AG04450 (cell line): ENCODE data around the gene ADH4. TPM values are rescaled to one million over a fixed set of nuclear protein-coding genes. Genes with fewer than 3 reads are reported as not detected.

Source experiments
- CTCF ChIA-PET: fragments of 300-600, 350-600 bp; formaldehyde crosslinking; extraction: SDS; loops from one replicate; lab custom pipeline; 2022; ENCODE audit warnings: antibody characterized with exemption, inconsistent platforms; lab: Charles Lee
- POLR2A ChIA-PET: fragments of 350-600 bp; formaldehyde crosslinking; extraction: SDS; loops from one replicate; lab custom pipeline; 2021; ENCODE audit warnings: antibody characterized with exemption, inconsistent platforms; lab: Yijun Ruan, JAX
- DNase-seq: peaks from one replicate; pipeline ENCODE4 v3.0.0-alpha.2; 2011; ENCODE audit warnings: low read depth, low spot score
- H3K27ac ChIP-seq: one replicate; pipeline ENCODE4 v1.5.1; 2012; ENCODE audit warnings: low read depth, low read length, control low read depth
- H3K27me3 ChIP-seq: one replicate; pipeline ENCODE4 v1.6.0; 2012; ENCODE audit warnings: low read length; ENCODE audit not compliant: control insufficient read depth, insufficient read depth
- H3K4me3 ChIP-seq: 2 replicates; pipeline ENCODE4 v1.5.1; 2011; ENCODE audit warnings: mild to moderate bottlenecking, low read depth, low read length, control low read depth
- H3K9me3 ChIP-seq: 2 replicates; pipeline ENCODE4 v1.5.1; 2012; ENCODE audit warnings: low read length; ENCODE audit not compliant: control insufficient read depth, insufficient read depth
- CTCF ChIP-seq: IDR thresholded peaks from 2 replicates; pipeline ENCODE4 v1.5.1; 2011; ENCODE audit warnings: low read depth, low read length, control low read depth, inconsistent platforms
- polyA plus RNA-seq: library from polyadenylated mRNA; depleted of rRNA; stranded (reverse); fragments of >200 nt; gene quantifications from 2 replicates; pipeline ENCODE4 v1.2.3, GENCODE V29; 2011

Gene ADH4
- polyA plus RNA-seq, 1 experiment: not detected

- no peak overlapping the region for H3K27ac ChIP-seq
- ChIA-PET POLR2A (no interaction called here), CTCF (no interaction called here)
- no peak overlapping the region for H3K4me3 ChIP-seq
- no peak for TF ChIP-seq CTCF
- H3K27me3 ChIP-seq: no peaks in the 10 kb centered on the region
- H3K9me3 ChIP-seq: no peaks in the 10 kb centered on the region
- no peak for DNase-seq
Measured at GRCh38 chr4:99136329-99136728, 7.8 kb downstream of the ADH4 start.

- no peaks in the 10 kb centered on the region for H3K9me3 ChIP-seq
- no peaks in the 10 kb centered on the region for H3K27me3 ChIP-seq
- no peak overlapping the region for H3K4me3 ChIP-seq
- ChIA-PET CTCF (no interaction called here), POLR2A (no interaction called here)
- no peak for DNase-seq
- no peak for TF ChIP-seq CTCF
- no peak overlapping the region for H3K27ac ChIP-seq
Measured at GRCh38 chr4:99135541-99136162, 8.4 kb downstream of the ADH4 start.

- CTCF ChIA-PET: interaction anchor here (1.0 to 1.1 kb wide), 2 partner anchors 11 to 329 kb away, joined by 3 read pairs; no protein-coding TSS in a partner anchor
- DNase-seq: no peak
- Histone ChIP-seq H3K4me3 (no peak overlapping the region), H3K9me3 (no peaks in the 10 kb centered on the region), H3K27me3 (no peaks in the 10 kb centered on the region), H3K27ac (no peak overlapping the region)
- no peak for TF ChIP-seq CTCF
- POLR2A ChIA-PET: no interaction called here
Measured at GRCh38 chr4:99134586-99134985, 9.5 kb downstream of the ADH4 start.

GRCh38 chr4:99131378-99131777 lies 12.7 kb downstream of the ADH4 start:
- no peak for DNase-seq
- ChIA-PET CTCF (interaction anchor here (1.6 kb wide), 1 partner anchor 9 kb away, joined by 4 read pairs; no protein-coding TSS in a partner anchor), POLR2A (no interaction called here)
- no peaks in the 10 kb centered on the region for H3K27me3 ChIP-seq
- no peak for TF ChIP-seq CTCF
- H3K27ac ChIP-seq: no peak overlapping the region
- H3K4me3 ChIP-seq: no peak overlapping the region
- H3K9me3 ChIP-seq: no peaks in the 10 kb centered on the region

GRCh38 chr4:99126376-99126775 lies 17.7 kb downstream of the ADH4 start:
- no peaks in the 10 kb centered on the region for H3K27me3 ChIP-seq
- H3K4me3 ChIP-seq: no peak overlapping the region
- POLR2A ChIA-PET: no interaction called here
- no peaks in the 10 kb centered on the region for H3K9me3 ChIP-seq
- DNase-seq: no peak
- CTCF ChIA-PET: interaction anchor here (1.1 to 1.4 kb wide), 3 partner anchors 9 to 337 kb away, joined by 4 to 5 read pairs (median 4); no protein-coding TSS in a partner anchor
- no peak overlapping the region for H3K27ac ChIP-seq
- TF ChIP-seq CTCF: no peak
